ENCODE data around the gene HMBS.
"Not testable (repeated sequence)": the region's sequence is repeated elsewhere in the genome, so short reads cannot be mapped to it uniquely, and the experiment has no call there.

HMBS gene

DNA sequence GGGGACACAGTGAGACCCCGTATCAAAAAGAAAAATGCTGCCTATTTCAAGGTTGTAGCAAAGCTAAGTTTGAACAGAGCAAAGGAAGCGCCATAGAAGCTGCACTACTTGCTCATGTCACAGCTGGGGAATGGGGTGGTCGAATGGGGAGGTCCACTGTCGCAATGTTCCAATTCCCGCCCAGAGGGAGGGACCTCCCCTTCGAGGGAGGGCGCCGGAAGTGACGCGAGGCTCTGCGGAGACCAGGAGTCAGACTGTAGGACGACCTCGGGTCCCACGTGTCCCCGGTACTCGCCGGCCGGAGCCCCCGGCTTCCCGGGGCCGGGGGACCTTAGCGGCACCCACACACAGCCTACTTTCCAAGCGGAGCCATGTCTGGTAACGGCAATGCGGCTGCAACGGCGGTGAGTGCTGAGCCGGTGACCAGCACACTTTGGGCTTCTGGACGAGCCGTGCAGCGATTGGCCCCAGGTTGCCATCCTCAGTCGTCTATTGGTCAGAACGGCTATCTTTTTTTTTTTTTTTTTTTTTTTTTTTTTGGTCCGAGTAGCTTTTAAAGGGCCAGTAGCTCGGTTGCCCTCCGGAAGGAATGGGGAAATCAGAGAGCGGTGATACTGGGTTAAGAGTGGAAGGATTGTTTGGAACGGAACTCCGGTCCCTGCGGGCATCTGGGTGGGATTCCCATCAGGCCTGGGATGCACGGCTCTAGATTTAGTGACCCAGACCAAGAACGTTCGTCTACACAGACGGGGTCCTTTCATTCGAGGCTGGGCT lies at the start of gene HMBS:
TSS of gene HMBS (plus strand) at position 219 of the 774 bp plus-strand sequence. CDS start at position 372, 153 bp downstream.
- peak; percentile 91 for DNase-seq (ENCODE audit: low spot score)

DNA sequence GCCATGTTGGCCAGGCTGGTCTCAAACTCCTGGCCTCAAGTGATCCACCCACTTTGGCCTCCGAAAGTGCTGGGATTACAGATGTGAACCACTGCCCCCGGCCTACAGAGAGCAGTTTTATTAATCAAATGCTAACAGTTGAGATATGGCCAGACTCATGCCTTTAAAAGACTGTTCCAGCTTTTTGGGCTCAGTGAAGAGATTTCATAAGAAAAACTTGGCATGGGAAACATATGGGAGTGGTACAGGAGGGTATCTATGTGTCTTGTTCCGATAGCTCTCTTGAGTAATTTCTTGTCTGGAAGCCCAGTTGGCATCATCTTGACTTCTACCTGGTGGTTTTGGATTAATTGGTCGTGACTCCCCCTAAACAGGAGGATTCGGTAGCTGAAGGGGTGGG lies 45.8 kb upstream of the HMBS start:
- no peak for DNase-seq (ENCODE audit: low spot score)

DNA sequence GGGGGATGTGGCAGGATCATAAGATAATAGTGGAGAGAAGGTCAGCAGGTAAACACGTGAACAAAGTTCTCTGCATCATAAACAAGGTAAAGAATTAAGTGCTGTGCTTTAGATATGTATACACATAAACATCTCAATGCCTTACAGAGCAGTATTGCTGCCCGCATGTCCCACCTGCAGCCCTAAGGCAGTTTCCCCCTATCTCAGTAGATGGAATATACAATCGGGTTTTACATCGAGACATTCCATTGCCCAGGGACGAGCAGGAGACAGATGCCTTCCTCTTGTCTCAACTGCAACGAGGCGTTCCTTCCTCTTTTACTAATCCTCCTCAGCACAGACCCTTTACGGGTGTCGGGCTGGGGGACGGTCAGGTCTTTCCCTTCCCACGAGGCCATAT lies 45.2 kb upstream of the HMBS start:
- DNase-seq (ENCODE audit: low spot score): not testable (repeated sequence)

DNA sequence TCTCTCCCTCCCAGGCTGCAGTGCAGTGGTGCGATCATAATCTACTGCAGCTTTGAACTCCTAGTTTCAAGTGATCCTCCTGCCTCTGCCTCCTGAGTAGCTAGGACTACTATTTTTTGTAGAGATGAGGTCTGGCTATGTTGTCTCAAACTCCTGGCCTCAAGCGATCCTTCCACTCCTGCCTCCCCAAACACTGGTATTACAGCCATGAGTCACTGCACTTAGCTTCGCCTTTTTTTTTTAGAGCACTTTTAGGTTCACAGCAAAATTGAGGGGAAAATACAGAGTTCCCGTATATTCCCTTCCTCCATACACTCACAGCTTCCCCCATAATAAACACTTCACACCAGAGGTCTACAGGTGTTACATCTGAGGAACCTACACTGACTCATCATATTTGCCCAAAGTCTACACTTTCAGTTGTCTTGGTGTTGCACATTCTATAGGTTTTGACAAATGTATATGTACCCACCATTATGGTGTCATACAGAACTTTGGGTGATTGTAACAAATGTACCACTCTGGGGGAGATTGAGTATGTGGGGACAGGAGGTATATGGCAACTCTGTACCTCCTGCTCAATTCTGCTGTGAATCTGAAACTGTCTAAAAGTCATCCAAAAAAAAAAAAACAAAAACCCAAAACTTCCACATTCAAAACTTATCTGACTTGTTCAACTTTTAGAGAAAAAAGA lies 42.7 kb upstream of the HMBS start:
- DNase-seq (ENCODE audit: low spot score): no peak

DNA sequence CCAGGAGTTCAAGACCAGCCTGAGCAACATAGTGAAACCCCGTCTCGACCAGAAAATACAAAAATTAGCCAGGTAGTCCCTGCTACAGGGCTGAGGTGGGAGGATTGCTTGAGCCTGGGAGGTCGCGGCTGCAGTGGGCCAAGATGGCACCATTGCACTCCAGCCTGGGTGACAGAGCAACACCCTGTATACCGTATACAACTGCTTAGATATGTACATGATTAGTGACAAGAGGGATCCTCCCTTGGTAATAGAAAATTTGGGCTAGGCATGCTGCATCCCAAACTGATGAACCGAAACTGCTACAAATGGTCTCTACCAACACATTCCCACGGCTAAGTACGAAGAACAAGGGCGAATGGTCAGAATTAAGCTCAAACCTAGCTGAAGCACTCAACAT lies 41.8 kb upstream of the HMBS start:
- no peak for DNase-seq (ENCODE audit: low spot score)

DNA sequence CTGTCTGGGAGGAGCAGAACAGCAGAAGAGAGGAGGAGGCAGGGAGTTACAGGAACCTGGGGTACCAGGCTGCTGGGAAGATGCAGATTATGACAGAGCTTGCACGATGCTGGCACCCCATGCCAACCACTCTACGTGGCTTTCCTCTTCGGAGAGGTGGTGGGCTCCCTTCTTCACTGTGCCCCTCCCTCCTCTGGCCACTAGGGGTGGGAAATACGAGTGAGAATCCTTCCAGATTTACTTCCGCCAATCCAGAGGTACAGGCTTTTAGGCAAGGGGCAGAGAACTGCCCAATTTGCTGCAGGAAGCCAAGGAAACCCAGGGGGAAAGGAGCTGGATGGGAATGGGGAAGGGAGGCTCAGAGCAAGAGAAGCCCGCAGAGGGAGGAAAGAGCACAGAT lies 40.0 kb upstream of the HMBS start:
- no peak for DNase-seq (ENCODE audit: low spot score)

DNA sequence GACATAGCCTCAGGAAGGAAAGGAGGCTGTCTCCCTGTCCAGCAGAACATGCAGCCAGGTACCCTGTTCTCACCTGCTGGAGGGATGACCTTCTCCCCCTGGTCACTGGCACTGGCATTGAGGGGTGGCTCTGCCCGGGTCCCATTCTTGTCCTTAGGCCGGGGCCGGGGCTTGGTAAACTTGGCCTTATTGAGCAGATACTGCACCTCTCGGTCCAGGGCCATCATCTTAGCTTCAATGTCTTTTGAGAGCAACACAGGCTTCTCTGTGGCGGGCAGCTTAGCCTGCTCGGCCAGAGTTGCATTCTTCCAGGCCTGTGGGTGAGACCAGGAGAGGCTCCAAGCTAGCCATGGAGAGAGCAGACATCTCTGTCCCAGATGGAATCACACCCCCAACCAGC lies 38.2 kb upstream of the HMBS start:
- no peak for DNase-seq (ENCODE audit: low spot score)

DNA sequence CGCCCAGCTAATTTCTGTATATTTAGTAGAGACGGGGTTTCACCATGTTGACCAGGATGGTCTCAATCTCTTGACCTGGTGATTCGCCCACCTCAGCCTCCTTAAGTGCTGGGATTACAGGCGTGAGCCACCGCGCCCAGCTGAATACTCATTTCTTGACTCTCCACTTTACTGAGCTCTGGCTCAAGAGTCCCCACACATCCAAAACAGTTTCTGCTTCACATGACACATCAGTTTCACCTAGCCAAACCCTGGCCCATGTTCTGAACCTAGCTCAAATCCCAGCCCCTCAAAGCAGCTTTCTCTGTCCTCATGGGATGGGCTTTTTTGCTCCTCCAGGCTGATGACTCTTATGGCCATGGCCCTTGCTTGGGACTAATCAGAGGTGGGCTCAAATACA lies 37.5 kb upstream of the HMBS start:
- DNase-seq (ENCODE audit: low spot score): no peak

DNA sequence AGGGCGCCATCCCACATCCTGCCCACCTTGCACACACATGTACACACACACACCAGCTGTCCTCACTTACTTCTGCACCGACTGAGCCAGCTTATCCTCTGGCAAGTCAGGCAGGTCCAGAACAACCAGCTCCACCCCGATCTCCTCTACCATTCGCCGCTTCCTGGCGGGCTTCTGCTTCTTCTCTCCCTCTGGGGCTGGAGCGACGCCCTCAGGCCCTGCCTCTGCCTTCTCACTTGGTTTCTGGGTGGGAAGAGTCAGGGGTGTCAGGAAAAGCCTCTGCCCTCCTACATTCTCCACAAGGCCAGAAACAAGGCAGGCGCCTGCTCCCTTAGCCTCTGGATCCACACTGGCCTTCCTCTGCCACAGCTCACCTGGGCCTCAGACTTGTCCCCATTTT lies 36.0 kb upstream of the HMBS start:
- no peak for DNase-seq (ENCODE audit: low spot score)

DNA sequence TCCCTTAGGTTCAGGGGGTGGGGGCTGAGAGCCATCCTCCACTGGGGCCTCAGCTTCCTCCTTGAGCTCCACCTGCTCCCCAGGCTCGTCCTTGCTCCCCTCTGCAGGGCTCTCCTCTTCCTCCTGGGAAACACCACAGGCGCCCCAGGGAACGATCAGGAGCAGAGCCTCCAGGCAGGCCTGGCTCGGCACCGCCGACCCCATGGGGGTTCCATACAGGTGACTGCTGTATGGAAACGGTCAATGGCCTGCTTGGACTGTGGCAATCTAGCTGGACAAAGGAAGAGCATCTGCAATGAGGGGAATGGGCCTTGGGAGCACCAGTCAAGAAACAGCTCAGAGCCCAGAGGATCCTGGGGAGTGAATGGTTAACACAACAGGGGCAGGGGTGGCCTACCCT lies 35.6 kb upstream of the HMBS start:
- DNase-seq (ENCODE audit: low spot score): no peak

DNA sequence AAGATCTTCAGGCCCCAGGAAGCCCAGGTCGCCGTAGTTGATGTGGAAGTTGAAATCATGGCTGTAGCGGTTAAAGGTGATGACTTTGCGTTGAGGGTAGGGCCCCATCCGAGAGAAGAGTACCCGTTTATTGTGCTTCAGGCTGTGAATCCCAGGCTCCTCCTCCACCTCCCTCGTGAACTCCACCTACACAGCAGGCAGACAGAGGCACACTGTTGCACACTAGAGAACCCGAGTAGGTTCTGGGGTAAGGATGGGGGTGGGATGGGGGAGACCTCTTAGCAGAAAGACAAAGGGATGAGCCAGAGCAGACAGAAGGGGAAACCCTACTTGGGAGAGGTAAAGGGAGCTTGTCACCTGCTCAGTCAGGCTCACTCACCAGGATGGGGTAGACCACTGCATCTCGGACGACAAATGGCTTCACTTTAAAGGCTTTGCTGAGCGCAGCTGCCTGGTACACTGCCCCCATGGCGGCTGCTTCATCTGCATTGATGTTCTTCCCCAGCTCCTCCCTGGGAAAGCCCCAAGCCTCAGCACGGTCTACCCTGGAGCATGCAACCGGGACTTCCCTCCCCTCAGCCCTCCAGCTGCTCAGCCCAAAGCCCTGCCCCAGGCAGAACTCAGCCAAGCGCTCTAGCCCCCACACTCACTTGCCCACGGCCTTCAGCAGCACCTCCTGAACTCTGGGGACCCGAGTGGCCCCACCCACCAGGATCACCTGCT lies 33.1 kb upstream of the HMBS start:
- DNase-seq (ENCODE audit: low spot score): peak; percentile 35

DNA sequence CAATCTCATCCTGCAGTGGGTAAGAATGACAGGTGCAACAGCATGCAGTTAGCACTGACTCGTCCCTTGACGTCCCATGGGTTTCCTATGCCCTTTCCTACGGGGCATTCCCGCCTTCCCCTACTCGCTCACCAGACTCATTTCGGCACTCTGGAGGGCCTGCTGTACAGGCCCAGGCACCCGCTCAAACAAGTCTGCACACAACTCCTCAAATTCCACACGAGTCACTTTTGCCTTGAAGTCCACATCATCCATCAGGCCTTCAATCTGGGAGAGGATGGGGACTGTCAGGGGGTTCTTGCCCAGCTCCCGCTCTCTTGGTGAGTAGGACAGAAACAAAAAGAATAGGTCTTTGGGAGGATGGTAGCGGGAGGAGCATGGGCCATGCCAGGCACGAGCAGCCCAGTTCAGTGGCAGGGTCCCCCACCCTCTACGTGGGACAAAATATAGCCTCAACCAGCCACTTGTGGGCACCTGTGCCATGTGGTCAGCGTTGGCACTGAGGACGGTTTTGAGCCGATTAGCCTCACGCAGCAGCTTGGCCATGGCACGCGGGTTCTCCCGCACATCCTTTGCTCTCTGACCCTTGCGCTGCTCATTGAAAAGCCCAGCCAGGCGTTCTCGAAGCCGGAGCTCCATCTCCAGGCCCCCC lies 32.4 kb upstream of the HMBS start:
- no peak for DNase-seq (ENCODE audit: low spot score)

DNA sequence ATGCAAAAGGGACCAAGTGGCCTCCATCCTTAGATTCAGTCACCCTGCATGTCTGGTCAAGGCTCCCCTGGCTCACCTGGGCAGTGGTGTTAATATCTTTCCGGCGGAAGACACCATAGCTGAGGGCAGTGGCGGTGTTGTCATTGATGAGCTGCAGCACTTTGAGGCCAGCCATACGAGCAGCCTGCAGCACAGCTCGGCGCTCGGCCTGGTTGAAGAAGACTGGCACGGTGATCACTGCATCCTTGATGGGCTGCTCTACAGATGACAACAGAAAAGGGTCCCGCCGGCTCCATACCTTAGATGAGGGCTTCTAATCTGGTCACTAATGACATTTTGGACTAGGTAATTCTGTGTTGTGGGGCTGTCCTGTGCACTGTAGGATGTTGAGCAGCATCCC lies 30.3 kb upstream of the HMBS start:
- DNase-seq (ENCODE audit: low spot score): no peak

DNA sequence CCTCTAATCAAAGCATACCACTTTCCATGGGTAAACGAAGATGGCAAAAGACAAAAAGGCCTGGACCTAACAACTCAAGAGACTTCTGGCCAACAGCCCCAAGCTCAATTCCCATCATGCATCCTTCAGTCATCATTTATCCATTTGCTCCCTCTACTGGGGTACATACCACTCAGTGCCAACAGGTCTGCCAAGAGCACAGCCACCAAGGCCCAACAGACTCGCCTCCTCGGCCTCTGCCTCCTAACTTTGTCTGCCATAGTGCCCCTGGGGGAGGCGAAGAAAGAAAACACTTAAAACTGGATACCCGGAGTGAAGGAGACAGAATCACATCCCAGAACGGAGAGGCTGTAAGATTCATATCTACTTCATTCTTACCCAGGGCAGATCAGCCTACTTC lies 28.8 kb upstream of the HMBS start:
- no peak for DNase-seq (ENCODE audit: low spot score)

DNA sequence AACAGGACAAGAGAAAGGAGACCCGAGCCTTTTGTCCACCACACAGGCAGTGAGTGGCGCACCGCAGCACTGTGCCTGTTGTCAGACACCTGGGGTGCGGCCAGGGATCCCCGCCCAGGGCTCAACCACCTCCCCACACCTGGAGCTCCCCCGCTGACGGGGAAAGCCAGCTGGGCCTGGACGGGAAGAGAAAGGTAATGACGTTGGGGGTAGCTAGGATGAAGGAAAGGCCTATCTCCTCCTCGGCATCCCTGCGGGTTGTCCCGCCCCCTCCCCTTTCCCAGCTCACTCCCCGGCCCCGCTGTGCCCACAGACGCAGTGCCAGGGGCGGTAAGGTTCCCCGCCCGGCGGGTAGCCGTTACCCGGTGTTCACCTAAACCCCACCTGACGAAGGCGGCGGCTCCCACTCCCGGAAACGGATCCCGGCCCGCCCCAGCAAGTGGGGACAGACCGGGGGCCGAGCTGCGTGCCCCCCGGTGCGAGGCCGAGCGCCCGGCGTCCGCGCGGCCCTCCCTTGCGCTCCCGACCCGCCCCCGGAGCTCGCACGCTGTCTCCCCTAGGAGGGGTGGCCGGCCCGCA lies 28.2 kb upstream of the HMBS start:
- DNase-seq (ENCODE audit: low spot score): peak; percentile 44

DNA sequence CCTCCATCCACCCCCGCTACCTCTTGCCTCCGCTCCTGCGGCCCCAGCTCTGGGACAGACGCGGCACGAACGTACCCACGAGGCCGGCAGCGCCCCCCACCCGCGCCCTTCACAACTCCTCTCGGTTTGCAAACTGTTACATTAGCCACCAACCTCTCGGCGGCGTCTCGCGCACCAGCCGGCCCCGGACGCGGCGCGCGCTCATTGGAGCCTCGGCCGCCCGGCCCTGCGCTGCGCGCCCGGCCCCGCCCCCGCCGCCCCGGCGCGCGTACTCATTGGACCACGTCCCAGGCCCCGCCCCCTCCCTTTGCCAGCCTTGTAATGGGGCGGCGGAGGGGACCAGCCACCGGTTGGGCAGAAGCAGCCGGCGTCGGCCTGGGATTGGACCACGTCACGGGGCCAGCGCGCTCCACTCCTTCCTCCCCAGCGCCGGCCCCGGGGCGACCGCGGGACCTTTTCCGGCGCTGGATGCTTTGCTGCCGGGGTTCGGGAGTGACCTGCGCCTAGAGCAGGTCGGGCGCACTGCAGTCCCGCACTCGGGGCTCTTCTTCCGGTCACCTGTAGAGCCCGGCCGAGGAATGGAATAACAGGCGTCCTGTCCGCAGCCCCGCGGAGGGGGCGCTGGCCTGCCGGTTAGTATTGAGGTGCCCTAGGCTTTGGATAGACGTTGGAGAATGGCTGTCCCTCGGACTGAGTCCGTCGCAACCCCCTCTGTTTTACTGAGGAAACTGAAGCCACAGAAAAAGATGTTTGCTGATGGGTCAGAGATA lies 27.5 kb upstream of the HMBS start, which contains the start of gene HYOU1:
TSS of gene HYOU1 (minus strand) at position 206 of the 770 bp plus-strand sequence. CDS start 1,045 bp downstream, outside the sequence.
- peak; percentile 98 for DNase-seq (ENCODE audit: low spot score)

DNA sequence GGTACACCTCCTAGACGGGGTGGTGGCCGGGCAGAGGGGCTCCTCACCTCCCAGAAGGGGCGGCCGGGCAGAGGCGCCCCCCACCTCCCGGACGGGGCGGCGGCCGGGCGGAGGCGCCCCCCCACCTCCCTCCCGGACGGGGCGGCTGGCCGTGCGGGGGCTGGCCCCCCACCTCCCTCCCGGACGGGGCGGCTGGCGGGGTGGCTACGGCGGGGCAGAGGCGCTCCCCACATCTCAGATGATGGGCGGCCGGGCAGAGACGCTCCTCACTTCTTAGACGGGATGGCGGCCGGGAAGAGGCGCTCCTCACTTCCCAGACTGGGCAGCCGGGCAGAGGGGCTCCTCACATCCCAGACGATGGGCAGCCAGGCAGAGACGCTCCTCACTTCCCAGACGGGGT lies 25.6 kb upstream of the HMBS start:
- DNase-seq (ENCODE audit: low spot score): not testable (repeated sequence)

DNA sequence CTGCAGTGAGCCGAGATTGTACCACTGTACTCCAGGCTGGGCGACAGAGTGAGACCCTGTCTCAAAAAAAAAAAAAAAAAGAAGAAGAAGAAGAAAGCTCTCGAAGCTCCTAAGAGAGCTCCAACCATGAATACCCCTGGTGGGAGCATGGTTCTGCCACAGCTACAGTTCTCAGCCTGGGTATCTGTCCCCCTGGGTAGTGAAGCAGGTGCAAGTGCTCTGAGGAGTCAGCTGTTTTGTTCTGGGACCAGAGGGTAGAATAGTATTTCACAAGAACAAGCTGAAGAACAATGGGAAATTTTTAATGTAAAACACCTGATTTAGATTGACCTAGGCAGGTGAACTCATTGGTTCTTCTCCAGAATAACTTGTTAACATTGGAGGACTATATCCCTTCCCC lies 23.4 kb upstream of the HMBS start:
- DNase-seq (ENCODE audit: low spot score): no peak

DNA sequence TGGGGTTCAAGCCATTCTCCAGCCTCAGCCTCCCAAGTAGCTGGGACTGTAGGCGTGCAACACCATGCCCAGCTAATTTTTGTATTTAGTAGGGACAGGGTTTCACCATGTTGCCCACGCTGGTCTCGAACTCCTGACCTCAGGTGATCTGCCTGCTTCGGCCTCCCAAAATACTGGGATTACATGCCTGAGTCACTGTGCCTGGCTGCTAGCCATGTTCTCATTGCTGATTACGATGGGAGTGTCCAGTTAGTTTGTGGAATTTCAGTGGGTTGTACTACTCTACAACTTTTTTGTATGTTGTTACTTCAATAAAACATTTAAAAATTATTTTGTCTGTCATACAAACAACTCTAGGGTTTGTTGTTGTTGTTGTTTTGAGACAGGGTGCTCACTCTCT lies 21.9 kb upstream of the HMBS start:
- no peak for DNase-seq (ENCODE audit: low spot score)

DNA sequence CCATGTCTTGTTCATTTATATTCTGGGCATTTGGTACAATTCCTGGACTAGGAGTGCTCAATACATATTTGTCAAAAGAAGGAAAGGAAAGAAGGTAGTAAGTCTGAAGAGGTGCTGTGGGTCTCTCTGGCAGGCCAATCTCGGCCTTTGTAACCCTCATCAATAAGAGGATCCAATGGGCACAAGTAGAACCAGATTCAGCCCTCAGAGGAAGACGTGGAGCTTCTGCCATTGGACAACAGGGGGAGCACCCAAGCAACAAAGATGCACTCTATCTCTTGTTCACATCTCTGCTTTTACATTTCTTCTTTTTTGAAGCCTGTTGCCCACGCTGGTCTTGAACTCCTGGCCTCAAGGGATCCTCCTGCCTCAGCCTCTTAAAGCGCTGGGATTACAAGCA lies 19.3 kb upstream of the HMBS start:
- peak; percentile 61 for DNase-seq (ENCODE audit: low spot score)
